Esophagus muscularis mucosa (tissue), 4 donors: ENCODE measurements around the gene DGKD. TPM values are rescaled to one million over a fixed set of nuclear protein-coding genes. Genes with fewer than 3 reads are reported as not detected.

Source experiments
- DNase-seq: peaks from one replicate; pipeline ENCODE4 v3.0.0-alpha.2; 2017; ENCODE audit errors: extremely low spot score
- H3K27ac ChIP-seq, 4 donors: fragments of 200-600 bp; sonication (generic); replicated peaks in 1 of 4; 1 replicate in 3 of 4; 2 replicates in 1 of 4; pipeline ENCODE4 v1.5.1; 2016 to 2019; ENCODE audit warnings: mild to moderate bottlenecking in 1 of 4
- H3K27me3 ChIP-seq, 4 donors: fragments of 200-600 bp; sonication (generic); one replicate each; pipeline versions ENCODE4 v1.5.1 to v1.6.0; 2016 to 2019
- H3K36me3 ChIP-seq, 4 donors: fragments of 200-600 bp; sonication (generic); one replicate each; pipeline ENCODE4 v1.5.1; 2016 to 2019
- H3K4me1 ChIP-seq, 4 donors: fragments of 200-600 bp; sonication (generic); one replicate each; pipeline ENCODE4 v1.5.1; 2016 to 2019
- H3K4me3 ChIP-seq, 4 donors: fragments of 200-600 bp; sonication (generic); 1 replicate in 2 of 4; 2 replicates in 2 of 4; pipeline ENCODE4 v1.5.1; 2016 to 2019; ENCODE audit warnings: mild to moderate bottlenecking in 4 of 4, moderate library complexity in 1 of 4
- H3K9me3 ChIP-seq, 4 donors: fragments of 200-600 bp; sonication (generic); 1 replicate in 3 of 4; 2 replicates in 1 of 4; pipeline ENCODE4 v1.5.1; 2016 to 2019
- CTCF ChIP-seq, 3 experiments: fragments of 200-600 bp in 2 of 3; fragments of 450-650 bp in 1 of 3; sonication (generic) in 2 of 3; IDR thresholded peaks; one replicate each; pipeline ENCODE4 v1.5.1; 2017 to 2019; ENCODE audit warnings: antibody characterized with exemption in 3 of 3, mild to moderate bottlenecking in 2 of 3, moderate library complexity in 1 of 3
- EP300 ChIP-seq: sonication (generic); formaldehyde crosslinking; IDR thresholded peaks from one replicate; pipeline ENCODE4 v1.6.1; 2017; ENCODE audit warnings: antibody characterized with exemption
- POLR2A ChIP-seq: fragments of 450-650 bp; IDR thresholded peaks from one replicate; pipeline ENCODE4 v1.6.1; 2017; ENCODE audit warnings: antibody characterized with exemption, moderate library complexity, mild to moderate bottlenecking, low read depth
- POLR2AphosphoS5 ChIP-seq, 2 donors: sonication (generic); formaldehyde crosslinking; IDR thresholded peaks; one replicate each; pipeline ENCODE4 v1.6.1; 2017; ENCODE audit warnings: antibody characterized with exemption in 2 of 2
- WGBS: methylation state at CpG from one replicate; pipeline ENCODE4 v1.1.5; 2018; 5-methylcytosine and 5-hydroxymethylcytosine counted together
- intact Hi-C: fragments of 100-400 bp; cut with DNase I; formaldehyde crosslinking; loops from one replicate; pipeline ENCODE4 v1.15.1; 2023
- total RNA-seq, 4 donors: library from RNA; depleted of rRNA; stranded (reverse); fragments of >200 nt; gene quantifications; one replicate each; pipeline versions ENCODE4 v1.1.0 to v1.2.1, GENCODE V29; 2016

Gene DGKD
- total RNA-seq, 4 donors from 2014 or later: 11.6 to 16.1 (median 13.3) TPM

DNA sequence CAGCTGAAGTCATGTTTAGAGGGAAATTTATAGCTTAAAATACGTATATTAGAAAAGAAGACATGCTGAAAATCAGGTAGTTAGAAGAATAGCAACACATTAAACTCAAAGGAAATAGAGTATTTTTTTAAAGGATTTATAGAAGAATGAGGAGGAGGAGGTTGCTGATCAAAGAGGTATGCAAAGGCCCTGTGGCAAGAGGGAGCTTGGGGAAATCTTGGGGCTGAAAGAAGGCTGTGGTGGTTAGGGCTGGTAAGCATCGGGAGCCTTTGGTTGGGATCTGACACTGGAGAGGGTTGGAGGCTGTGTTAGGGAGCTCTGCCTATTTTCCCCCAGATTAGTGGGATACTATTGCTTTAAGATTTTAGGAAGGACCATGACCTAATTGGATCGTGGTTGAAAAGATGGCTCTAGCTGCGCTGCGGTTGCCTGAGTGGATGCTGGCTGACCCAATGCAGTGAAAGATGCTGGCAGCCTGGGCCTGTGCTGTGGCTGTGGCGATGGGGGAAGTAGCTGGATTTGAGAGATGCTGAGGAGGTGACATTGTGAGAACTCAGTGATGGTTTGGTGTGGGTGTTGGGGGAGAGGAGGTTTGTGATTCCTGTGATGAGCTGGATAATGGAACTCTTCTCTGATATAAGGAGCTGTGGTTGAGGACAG lies 11.7 kb downstream of the DGKD start:
- 92% methylated on average over 6 of the region's 6 CpGs for WGBS
- peaks cover 0 to 7% (median 0%) of the 10 kb centered on the region in 4 donors for H3K9me3 ChIP-seq
- no peaks in the 10 kb centered on the region for H3K27me3 ChIP-seq
- DNase-seq: no peak
- no peaks in the 10 kb centered on the region for H3K36me3 ChIP-seq
- H3K4me1 ChIP-seq: peaks cover 0 to 14% (median 7%) of the 10 kb centered on the region in 4 donors
- no peak overlapping the region for H3K27ac ChIP-seq
- H3K4me3 ChIP-seq: no peak overlapping the region
- intact Hi-C loops: no loop called here
- no peak for TF ChIP-seq EP300
- no peak for TF ChIP-seq POLR2A
- no peak for TF ChIP-seq POLR2AphosphoS5 (IDR thresholded peaks at IDR 0.05)
- TF ChIP-seq CTCF (IDR thresholded peaks at IDR 0.05): no peak

DNA sequence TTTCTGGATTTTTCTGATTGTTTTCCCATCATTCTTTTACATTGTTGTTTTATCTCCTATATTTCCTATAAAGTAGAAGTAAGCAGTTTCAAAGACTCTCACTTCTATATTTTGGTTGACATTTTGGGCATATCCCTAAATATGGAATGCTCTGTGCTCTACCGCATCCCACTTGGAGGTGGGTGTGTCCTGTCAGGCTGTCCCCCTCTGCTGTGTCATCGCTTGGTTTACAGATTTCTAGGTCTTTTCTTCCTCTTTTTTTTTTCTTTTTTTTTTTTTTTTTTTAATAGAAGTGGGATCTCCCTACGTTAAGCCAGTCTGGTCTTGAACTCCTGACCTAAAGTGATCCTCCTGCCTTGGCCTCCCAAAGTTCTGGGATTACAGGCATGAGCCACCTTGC lies 13.3 kb downstream of the DGKD start:
- TF ChIP-seq POLR2AphosphoS5 (IDR thresholded peaks at IDR 0.05): no peak
- no peak for TF ChIP-seq CTCF (IDR thresholded peaks at IDR 0.05)
- TF ChIP-seq EP300: no peak
- TF ChIP-seq POLR2A: no peak
- no peak overlapping the region for H3K4me3 ChIP-seq
- 76% methylated on average over 3 of the region's 3 CpGs for WGBS
- H3K36me3 ChIP-seq: peaks cover 0 to 5% (median 0%) of the 10 kb centered on the region in 4 donors
- H3K27me3 ChIP-seq: no peaks in the 10 kb centered on the region
- intact Hi-C loops: no loop called here
- peaks cover 0 to 14% (median 4%) of the 10 kb centered on the region in 4 donors for H3K4me1 ChIP-seq
- peaks cover 0 to 7% (median 0%) of the 10 kb centered on the region in 4 donors for H3K9me3 ChIP-seq
- H3K27ac ChIP-seq: no peak overlapping the region
- no peak for DNase-seq

DNA sequence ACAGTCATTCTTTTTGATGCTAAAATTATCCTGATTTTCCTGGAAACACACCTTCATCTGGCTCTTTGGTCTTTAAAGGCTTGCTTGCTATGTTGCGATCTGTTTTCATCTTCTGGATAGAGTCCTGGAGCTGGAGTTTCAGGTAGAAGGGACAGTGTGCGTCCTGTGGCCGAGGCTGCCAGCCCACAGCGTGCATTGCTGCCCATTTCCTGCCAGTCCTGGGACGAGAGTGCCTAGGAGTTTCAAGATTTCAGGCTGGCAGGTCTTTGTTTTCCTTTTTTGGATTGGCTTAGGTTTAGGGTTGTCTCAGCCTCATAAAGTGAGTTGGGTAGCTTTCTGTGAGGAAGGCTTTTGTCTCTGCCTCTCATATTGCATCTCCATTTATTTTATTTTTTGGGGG lies 14.5 kb downstream of the DGKD start:
- H3K4me1 ChIP-seq: peaks cover 0 to 14% (median 4%) of the 10 kb centered on the region in 4 donors
- DNase-seq: no peak
- TF ChIP-seq CTCF (IDR thresholded peaks at IDR 0.05) (no peak), POLR2A (no peak), POLR2AphosphoS5 (IDR thresholded peaks at IDR 0.05) (no peak), EP300 (no peak)
- intact Hi-C loops: no loop called here
- peaks cover 0 to 4% (median 0%) of the 10 kb centered on the region in 4 donors for H3K9me3 ChIP-seq
- H3K4me3 ChIP-seq: no peak overlapping the region
- H3K36me3 ChIP-seq: peaks cover 0 to 14% (median 0%) of the 10 kb centered on the region in 4 donors
- no peak overlapping the region for H3K27ac ChIP-seq
- H3K27me3 ChIP-seq: no peaks in the 10 kb centered on the region
- WGBS: 69% methylated on average over 5 of the region's 5 CpGs

DNA sequence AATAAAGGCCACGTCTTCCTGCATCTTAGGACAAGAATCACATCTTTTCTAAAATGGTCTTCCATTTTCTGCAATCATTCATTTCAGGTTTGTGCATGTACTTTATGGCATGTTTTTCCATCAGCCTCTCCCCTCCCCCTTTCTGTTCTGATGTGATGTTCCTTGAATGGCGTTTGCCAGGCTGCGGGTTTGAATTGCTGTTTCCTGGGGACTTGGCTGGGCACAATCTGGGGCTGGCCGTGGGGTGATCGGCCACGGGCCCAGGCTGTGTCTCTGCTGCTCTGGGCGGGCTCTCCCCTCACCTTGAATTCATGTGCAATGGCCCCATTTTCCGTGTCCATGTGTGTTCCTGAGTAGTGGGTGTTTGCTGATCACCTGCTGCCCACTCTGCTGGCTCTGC lies 15.2 kb downstream of the DGKD start:
- Histone ChIP-seq H3K27me3 (no peaks in the 10 kb centered on the region), H3K4me1 (peaks cover 0 to 14% (median 4%) of the 10 kb centered on the region in 4 donors), H3K9me3 (no peaks in the 10 kb centered on the region), H3K36me3 (peaks cover 0 to 18% (median 0%) of the 10 kb centered on the region in 4 donors), H3K27ac (no peak overlapping the region), H3K4me3 (no peak overlapping the region)
- 92% methylated on average over 8 of the region's 8 CpGs for WGBS
- TF ChIP-seq CTCF (IDR thresholded peaks at IDR 0.05) (no peak), EP300 (no peak), POLR2AphosphoS5 (IDR thresholded peaks at IDR 0.05) (no peak), POLR2A (no peak)
- intact Hi-C loops: no loop called here
- DNase-seq: no peak
